KMS-11 (cell line): ENCODE results near the gene CFAP221.
"Not testable (repeated sequence)": the region's sequence is repeated elsewhere in the genome, so short reads cannot be mapped to it uniquely, and the experiment has no call there.

Experiments used
- H2AFZ ChIP-seq: fragments of 200-600 bp; sonication (generic); 2 replicates; pipeline ENCODE4 v1.6.1; 2016; ENCODE audit warnings: antibody characterized with exemption, mixed run types, low read depth
- H3K27ac ChIP-seq: fragments of 200-600 bp; sonication (generic); 2 replicates; pipeline ENCODE4 v1.6.1; 2016; ENCODE audit warnings: mild to moderate bottlenecking, mixed run types
- H3K27me3 ChIP-seq: fragments of 200-600 bp; sonication (generic); 2 replicates; pipeline ENCODE4 v1.6.1; 2017; ENCODE audit warnings: mild to moderate bottlenecking, low read depth, mixed run types, moderate library complexity; ENCODE audit not compliant: insufficient read depth
- H3K36me3 ChIP-seq: fragments of 200-600 bp; sonication (generic); 2 replicates; pipeline ENCODE4 v1.6.1; 2017; ENCODE audit warnings: mild to moderate bottlenecking, mixed run types; ENCODE audit not compliant: insufficient read depth
- H3K4me1 ChIP-seq: fragments of 200-600 bp; sonication (generic); 2 replicates; pipeline ENCODE4 v1.6.1; 2016; ENCODE audit warnings: mild to moderate bottlenecking, low read depth, mixed run types; ENCODE audit not compliant: poor library complexity, severe bottlenecking
- H3K4me2 ChIP-seq: fragments of 200-600 bp; sonication (generic); 2 replicates; pipeline ENCODE4 v1.7.0; 2016; ENCODE audit warnings: mild to moderate bottlenecking, mixed run types
- H3K4me3 ChIP-seq: fragments of 200-600 bp; sonication (generic); IDR thresholded peaks from 2 replicates; pipeline ENCODE4 v1.6.1; 2017; ENCODE audit warnings: low read depth, low read length, mixed read lengths; ENCODE audit not compliant: insufficient read depth
- H3K79me2 ChIP-seq: fragments of 200-600 bp; sonication (generic); 2 replicates; pipeline ENCODE4 v1.6.1; 2016; ENCODE audit warnings: low read depth, mixed run types; ENCODE audit not compliant: insufficient read depth
- H3K9ac ChIP-seq: fragments of 200-600 bp; sonication (generic); 2 replicates; pipeline ENCODE4 v1.6.1; 2016; ENCODE audit warnings: mild to moderate bottlenecking, mixed run types
- H4K20me1 ChIP-seq: fragments of 200-600 bp; sonication (generic); 2 replicates; pipeline ENCODE4 v1.6.1; 2016; ENCODE audit warnings: mild to moderate bottlenecking, mixed run types; ENCODE audit not compliant: insufficient read depth
- CTCF ChIP-seq: fragments of 200-600 bp; sonication (generic); conservative IDR thresholded peaks from 2 replicates; pipeline ENCODE4 v1.6.1; 2017; ENCODE audit warnings: low read depth, mild to moderate bottlenecking, antibody characterized with exemption, low read length, moderate library complexity, mixed read lengths

CFAP221 gene

GRCh38 chr2:119616421-119616820 is 72.2 kb downstream of the CFAP221 start:
- no peak overlapping the region for H2AFZ ChIP-seq
- H3K4me3 ChIP-seq, result no peak overlapping the region
- no peak overlapping the region for H3K9ac ChIP-seq
- no peaks in the 10 kb centered on the region for H3K36me3 ChIP-seq
- no peak overlapping the region for H3K4me2 ChIP-seq
- no peaks in the 10 kb centered on the region for H4K20me1 ChIP-seq
- TF ChIP-seq CTCF, result no peak
- no peaks in the 10 kb centered on the region for H3K27me3 ChIP-seq
- no peak overlapping the region for H3K27ac ChIP-seq
- no peaks in the 10 kb centered on the region for H3K79me2 ChIP-seq
- H3K4me1 ChIP-seq, result no peaks in the 10 kb centered on the region

GRCh38 chr2:119617455-119617854 is 73.2 kb downstream of the CFAP221 start:
- Histone ChIP-seq H3K79me2 (no peaks in the 10 kb centered on the region), H3K4me2 (no peak overlapping the region), H3K4me1 (no peaks in the 10 kb centered on the region), H4K20me1 (no peaks in the 10 kb centered on the region), H3K27me3 (no peaks in the 10 kb centered on the region), H3K9ac (no peak overlapping the region), H3K4me3 (no peak overlapping the region), H2AFZ (no peak overlapping the region), H3K27ac (no peak overlapping the region), H3K36me3 (no peaks in the 10 kb centered on the region)
- no peak for TF ChIP-seq CTCF

- not testable (repeated sequence) for H2AFZ ChIP-seq
Observed at GRCh38 chr2:119618725-119619124, 74.5 kb downstream of the CFAP221 start.

GRCh38 chr2:119625226-119625625 is 81.0 kb downstream of the CFAP221 start:
- Histone ChIP-seq H3K4me3 (no peak overlapping the region), H3K36me3 (no peaks in the 10 kb centered on the region), H3K9ac (no peak overlapping the region), H2AFZ (no peak overlapping the region), H3K27me3 (no peaks in the 10 kb centered on the region), H3K27ac (no peak overlapping the region), H3K4me2 (no peak overlapping the region), H4K20me1 (no peaks in the 10 kb centered on the region), H3K4me1 (no peaks in the 10 kb centered on the region), H3K79me2 (no peaks in the 10 kb centered on the region)
- TF ChIP-seq CTCF, result no peak

More at GRCh38 chr2:119618725-119619124, 74.5 kb downstream of the CFAP221 start:
- not testable (repeated sequence) for H3K36me3 ChIP-seq, H3K27me3 ChIP-seq, H3K4me2 ChIP-seq, H3K4me1 ChIP-seq, H3K4me3 ChIP-seq, H3K27ac ChIP-seq, H3K79me2 ChIP-seq, H4K20me1 ChIP-seq, H3K9ac ChIP-seq

- H3K27ac ChIP-seq, result no peak overlapping the region
- no peaks in the 10 kb centered on the region for H3K4me1 ChIP-seq
- no peaks in the 10 kb centered on the region for H4K20me1 ChIP-seq
- H3K79me2 ChIP-seq, result no peaks in the 10 kb centered on the region
- TF ChIP-seq CTCF, result no peak
- H3K36me3 ChIP-seq, result no peaks in the 10 kb centered on the region
- no peak overlapping the region for H2AFZ ChIP-seq
- no peak overlapping the region for H3K4me3 ChIP-seq
- no peak overlapping the region for H3K9ac ChIP-seq
- no peaks in the 10 kb centered on the region for H3K27me3 ChIP-seq
- H3K4me2 ChIP-seq, result no peak overlapping the region
Observed at GRCh38 chr2:119629323-119629825, 85.1 kb downstream of the CFAP221 start.
